Stimulated activated CD8-positive, alpha-beta memory T cell treated with anti-CD3 and anti-CD28 coated beads, Interleukin-15, amount 100 ng/mL, for 1 hour (primary cell): ENCODE results near the gene EIF2B4.
A peak's percentile ranks its signal among the peaks of the same experiment; 100 is the strongest.
"Not testable (repeated sequence)": the region's sequence is repeated elsewhere in the genome, so short reads cannot be mapped to it uniquely, and the experiment has no call there.

ENCODE experiments used
- DNase-seq: peaks from one replicate; pipeline ENCODE4 v3.0.0-alpha.2; 2020; ENCODE audit warnings: low read depth

Gene EIF2B4

GRCh38 chr2:27335311-27335710 is 34.8 kb downstream of the EIF2B4 start:
- DNase-seq: no peak

- no peak for DNase-seq
Measured at GRCh38 chr2:27324720-27325119, 45.4 kb downstream of the EIF2B4 start.

GRCh38 chr2:27323596-27324285 is 46.4 kb downstream of the EIF2B4 start:
- DNase-seq: no peak

- peak; percentile 74 for DNase-seq
Measured at GRCh38 chr2:27322766-27323595, 47.2 kb downstream of the EIF2B4 start, which contains the start of gene MPV17. TSS of gene MPV17 (minus strand) at chr2:27323097. CDS start at chr2:27322517, 580 bp downstream.

- no peak for DNase-seq
Measured at GRCh38 chr2:27322301-27322765, 47.8 kb downstream of the EIF2B4 start.

GRCh38 chr2:27320958-27321543 is 49.1 kb downstream of the EIF2B4 start:
- no peak for DNase-seq

- not testable (repeated sequence) for DNase-seq
Measured at GRCh38 chr2:27319839-27320238, 50.3 kb downstream of the EIF2B4 start.

- no peak for DNase-seq
Measured at GRCh38 chr2:27316655-27317412, 53.3 kb downstream of the EIF2B4 start.

GRCh38 chr2:27315122-27315521 is 55.0 kb downstream of the EIF2B4 start:
- DNase-seq: no peak

- DNase-seq: no peak
Measured at GRCh38 chr2:27314709-27315108, 55.4 kb downstream of the EIF2B4 start.
